Measurements from ENCODE around the gene CROCC2.

CROCC2 gene

DNA sequence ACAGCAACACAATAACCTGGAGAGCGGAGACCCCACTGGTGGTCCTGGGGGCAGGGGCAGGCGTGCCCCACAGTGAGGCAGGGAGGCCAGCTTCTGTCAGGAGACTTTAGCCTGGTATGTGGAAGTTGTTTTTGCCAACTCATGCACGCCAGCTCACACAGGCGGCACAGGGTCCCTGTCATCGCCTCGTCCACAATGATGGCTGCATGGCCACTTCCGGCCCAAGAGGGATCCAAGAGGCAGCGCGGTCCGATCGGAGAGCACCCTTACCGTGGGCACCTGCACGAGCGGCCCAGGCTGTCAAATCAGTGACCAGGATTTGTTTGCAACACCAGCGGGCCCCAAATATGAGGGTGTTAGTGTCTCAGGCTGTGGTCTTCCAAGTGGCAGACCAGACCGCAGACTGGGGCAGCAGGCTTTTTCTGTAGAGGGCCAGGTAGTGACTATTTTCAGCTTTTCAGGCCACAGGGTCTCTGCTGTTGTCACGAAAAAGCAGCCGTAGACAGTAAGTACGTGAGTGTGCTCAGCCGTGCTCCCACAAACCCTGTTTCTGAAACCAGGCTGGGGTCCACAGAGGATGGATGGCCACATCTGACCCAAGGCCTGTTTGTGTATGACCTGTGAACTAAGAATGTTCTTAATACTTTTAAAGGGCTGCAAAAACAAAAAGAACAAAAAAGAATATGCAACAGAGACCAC, 113.5 kb downstream of the CROCC2 start:
- TF ChIP-seq EZH2phosphoT487 (conservative IDR thresholded peaks at IDR 0.05; ENCODE audit: low read length) (no peak), CTCF (IDR thresholded peaks at IDR 0.05; ENCODE audit: insufficient read depth, low read length, poor library complexity, severe bottlenecking) (no peak)
- H3K27ac ChIP-seq (ENCODE audit: low read depth, low read length), result no peak overlapping the region
- H3K9me3 ChIP-seq (ENCODE audit: insufficient read depth, low read length), result no peaks in the 10 kb centered on the region
- H3K4me3 ChIP-seq (ENCODE audit: insufficient read depth, low read length, poor library complexity, severe bottlenecking), result no peak overlapping the region
- H3K9ac ChIP-seq (ENCODE audit: low read length), result no peak overlapping the region
- no peak overlapping the region for H2AFZ ChIP-seq (ENCODE audit: low read depth, low read length, severe bottlenecking)
- H3K4me2 ChIP-seq (ENCODE audit: low read depth, low read length, poor library complexity, severe bottlenecking), result no peak overlapping the region
- no peaks in the 10 kb centered on the region for H4K20me1 ChIP-seq (ENCODE audit: low read depth, low read length)
- no peaks in the 10 kb centered on the region for H3K79me2 ChIP-seq (ENCODE audit: insufficient read depth, low read length)
- H3K27me3 ChIP-seq (ENCODE audit: low read length), result no peaks in the 10 kb centered on the region
- no peaks in the 10 kb centered on the region for H3F3A ChIP-seq (ENCODE audit: insufficient read depth)
- H3K36me3 ChIP-seq (ENCODE audit: low read length), result no peaks in the 10 kb centered on the region
- H3K9me2 ChIP-seq (replicated peaks; ENCODE audit: insufficient read depth, low read length), result no peaks in the 10 kb centered on the region

DNA sequence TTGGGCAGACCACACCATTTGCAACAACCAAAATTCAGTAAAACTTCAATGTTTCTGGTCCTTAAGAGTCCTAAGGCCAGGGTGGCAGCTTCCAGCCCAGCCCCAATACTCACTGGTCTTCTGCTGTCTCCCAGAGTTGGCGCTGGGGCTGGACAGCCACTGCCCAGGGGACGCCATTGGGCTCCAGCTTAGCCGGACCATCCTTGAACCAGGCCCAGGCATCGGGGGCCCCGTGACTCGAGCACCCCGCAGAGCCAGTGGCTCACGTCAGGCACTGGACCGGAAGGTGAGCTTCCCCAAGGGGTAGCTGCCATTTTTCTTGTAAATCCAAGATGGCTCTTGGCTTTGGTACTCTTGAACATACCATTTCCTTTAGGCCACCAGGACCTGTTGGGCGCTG, 114.1 kb downstream of the CROCC2 start:
- Histone ChIP-seq H3K27ac (ENCODE audit: low read depth, low read length) (no peak overlapping the region), H3K79me2 (ENCODE audit: insufficient read depth, low read length) (no peaks in the 10 kb centered on the region), H3K4me3 (ENCODE audit: insufficient read depth, low read length, poor library complexity, severe bottlenecking) (no peak overlapping the region), H3F3A (ENCODE audit: insufficient read depth) (no peaks in the 10 kb centered on the region), H2AFZ (ENCODE audit: low read depth, low read length, severe bottlenecking) (no peak overlapping the region), H3K9me3 (ENCODE audit: insufficient read depth, low read length) (no peaks in the 10 kb centered on the region), H3K36me3 (ENCODE audit: low read length) (no peaks in the 10 kb centered on the region), H4K20me1 (ENCODE audit: low read depth, low read length) (no peaks in the 10 kb centered on the region), H3K27me3 (ENCODE audit: low read length) (no peaks in the 10 kb centered on the region), H3K9me2 (replicated peaks; ENCODE audit: insufficient read depth, low read length) (no peaks in the 10 kb centered on the region), H3K9ac (ENCODE audit: low read length) (no peak overlapping the region), H3K4me2 (ENCODE audit: low read depth, low read length, poor library complexity, severe bottlenecking) (no peak overlapping the region)
- TF ChIP-seq EZH2phosphoT487 (conservative IDR thresholded peaks at IDR 0.05; ENCODE audit: low read length) (no peak), CTCF (IDR thresholded peaks at IDR 0.05; ENCODE audit: insufficient read depth, low read length, poor library complexity, severe bottlenecking) (no peak)

GRCh38 chr2:241020629-241021190, 114.6 kb downstream of the CROCC2 start:
- Histone ChIP-seq H3K9me2 (replicated peaks; ENCODE audit: insufficient read depth, low read length) (no peaks in the 10 kb centered on the region), H3K9me3 (ENCODE audit: insufficient read depth, low read length) (peaks cover 3% of the 10 kb centered on the region), H3F3A (ENCODE audit: insufficient read depth) (no peaks in the 10 kb centered on the region), H3K79me2 (ENCODE audit: insufficient read depth, low read length) (no peaks in the 10 kb centered on the region), H2AFZ (ENCODE audit: low read depth, low read length, severe bottlenecking) (no peak overlapping the region), H3K27me3 (ENCODE audit: low read length) (no peaks in the 10 kb centered on the region), H3K27ac (ENCODE audit: low read depth, low read length) (no peak overlapping the region), H3K36me3 (ENCODE audit: low read length) (no peaks in the 10 kb centered on the region; the same call in 1 of the 2 replicates), H3K9ac (ENCODE audit: low read length) (no peak overlapping the region), H3K4me2 (ENCODE audit: low read depth, low read length, poor library complexity, severe bottlenecking) (no peak overlapping the region), H3K4me3 (ENCODE audit: insufficient read depth, low read length, poor library complexity, severe bottlenecking) (no peak overlapping the region), H4K20me1 (ENCODE audit: low read depth, low read length) (no peaks in the 10 kb centered on the region)
- TF ChIP-seq EZH2phosphoT487 (conservative IDR thresholded peaks at IDR 0.05; ENCODE audit: low read length) (no peak), CTCF (IDR thresholded peaks at IDR 0.05; ENCODE audit: insufficient read depth, low read length, poor library complexity, severe bottlenecking) (no peak)
